Measurements from ENCODE around the gene TMPRSS6.

- no peak for TF ChIP-seq EZH2phosphoT487 (IDR thresholded peaks at IDR 0.05; ENCODE audit: low read depth)
- TF ChIP-seq CTCF (IDR thresholded peaks at IDR 0.05; ENCODE audit: low read depth, low read length), result no peak
Measured at GRCh38 chr22:37028692-37029674, 80.5 kb downstream of the TMPRSS6 start.
